ENCODE data around the gene FBXL7.

Gene FBXL7

GRCh38 chr5:15808577-15808976 lies 308.6 kb downstream of the FBXL7 start:
- TF ChIP-seq, protein P1, sequence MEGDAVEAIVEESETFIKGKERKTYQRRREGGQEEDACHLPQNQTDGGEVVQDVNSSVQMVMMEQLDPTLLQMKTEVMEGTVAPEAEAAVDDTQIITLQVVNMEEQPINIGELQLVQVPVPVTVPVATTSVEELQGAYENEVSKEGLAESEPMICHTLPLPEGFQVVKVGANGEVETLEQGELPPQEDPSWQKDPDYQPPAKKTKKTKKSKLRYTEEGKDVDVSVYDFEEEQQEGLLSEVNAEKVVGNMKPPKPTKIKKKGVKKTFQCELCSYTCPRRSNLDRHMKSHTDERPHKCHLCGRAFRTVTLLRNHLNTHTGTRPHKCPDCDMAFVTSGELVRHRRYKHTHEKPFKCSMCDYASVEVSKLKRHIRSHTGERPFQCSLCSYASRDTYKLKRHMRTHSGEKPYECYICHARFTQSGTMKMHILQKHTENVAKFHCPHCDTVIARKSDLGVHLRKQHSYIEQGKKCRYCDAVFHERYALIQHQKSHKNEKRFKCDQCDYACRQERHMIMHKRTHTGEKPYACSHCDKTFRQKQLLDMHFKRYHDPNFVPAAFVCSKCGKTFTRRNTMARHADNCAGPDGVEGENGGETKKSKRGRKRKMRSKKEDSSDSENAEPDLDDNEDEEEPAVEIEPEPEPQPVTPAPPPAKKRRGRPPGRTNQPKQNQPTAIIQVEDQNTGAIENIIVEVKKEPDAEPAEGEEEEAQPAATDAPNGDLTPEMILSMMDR (IDR thresholded peaks at IDR 0.05; ENCODE audit: control insufficient read depth, insufficient read depth, low read depth, low read length, missing control alignments): no peak
- H3K4me3 ChIP-seq (ENCODE audit: control insufficient read depth, low read depth, low read length): no peak overlapping the region
- no peak for DNase-seq (ENCODE audit: low read depth)

DNA sequence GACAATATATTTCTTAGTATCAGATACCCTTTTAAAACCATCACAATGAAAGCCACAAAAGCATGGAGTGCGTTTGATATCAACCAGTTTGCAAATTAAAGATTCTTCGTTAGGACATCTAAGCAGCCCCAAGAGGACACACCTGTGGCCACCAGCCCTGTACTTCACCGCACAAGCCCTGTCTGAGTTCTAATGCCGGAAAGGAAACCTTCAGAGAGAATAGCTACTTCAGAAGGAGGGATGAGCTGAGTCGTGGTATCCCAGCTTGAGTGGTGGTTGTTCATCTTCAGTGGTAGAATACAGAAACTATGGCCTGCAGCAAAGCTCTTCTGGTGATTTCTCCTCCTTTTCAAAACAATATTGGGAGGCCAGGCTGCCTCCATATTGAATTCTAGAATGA lies 319.6 kb downstream of the FBXL7 start:
- DNase-seq (ENCODE audit: low read depth): no peak
- TF ChIP-seq, protein P1 (IDR thresholded peaks at IDR 0.05; ENCODE audit: control insufficient read depth, insufficient read depth, low read depth, low read length, missing control alignments): no peak
- no peak overlapping the region for H3K4me3 ChIP-seq (ENCODE audit: control insufficient read depth, low read depth, low read length)

GRCh38 chr5:15821506-15821905 lies 321.5 kb downstream of the FBXL7 start:
- TF ChIP-seq, protein P1 (IDR thresholded peaks at IDR 0.05; ENCODE audit: control insufficient read depth, insufficient read depth, low read depth, low read length, missing control alignments): no peak
- DNase-seq (ENCODE audit: low read depth): no peak
- no peak overlapping the region for H3K4me3 ChIP-seq (ENCODE audit: control insufficient read depth, low read depth, low read length)

DNA sequence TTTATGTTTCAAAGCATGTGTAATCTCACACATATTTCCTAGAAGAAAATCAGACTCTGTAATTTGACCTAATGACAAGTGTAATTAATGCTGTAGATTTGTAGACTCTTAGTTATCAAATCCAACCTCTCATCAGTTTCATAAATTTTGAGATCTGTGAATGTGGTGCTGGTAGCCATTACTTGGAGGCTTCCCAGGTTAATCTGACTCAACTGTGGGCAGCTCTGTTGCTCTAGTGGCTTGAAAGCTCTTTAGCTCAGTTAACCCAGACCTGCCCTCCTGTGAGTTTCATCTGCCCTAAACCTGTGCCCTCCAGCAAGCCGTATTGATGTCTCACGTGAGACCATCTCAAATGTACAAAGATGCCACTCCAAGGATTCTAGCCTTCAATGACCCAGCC lies 323.4 kb downstream of the FBXL7 start:
- TF ChIP-seq, protein P1 (IDR thresholded peaks at IDR 0.05; ENCODE audit: control insufficient read depth, insufficient read depth, low read depth, low read length, missing control alignments): no peak
- no peak overlapping the region for H3K4me3 ChIP-seq (ENCODE audit: control insufficient read depth, low read depth, low read length)
- DNase-seq (ENCODE audit: low read depth): no peak

DNA sequence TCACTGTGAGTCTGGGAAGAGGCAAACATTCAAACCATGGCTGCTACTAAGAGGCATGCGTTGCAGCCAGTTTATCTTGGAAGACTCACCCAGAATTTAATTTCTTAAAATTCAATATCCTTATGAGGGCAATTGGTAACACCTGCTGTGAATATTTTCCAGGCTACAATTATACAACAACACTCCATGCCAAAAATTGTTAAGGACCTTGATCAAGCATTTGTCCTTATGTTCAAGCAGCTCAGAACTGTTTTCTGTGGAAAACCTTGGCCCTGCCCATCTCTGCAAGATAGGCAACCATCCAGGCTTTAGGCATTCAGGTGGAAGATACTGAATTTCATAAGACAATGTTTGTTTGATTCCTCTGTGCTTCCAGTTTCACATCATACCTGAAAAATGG lies 327.8 kb downstream of the FBXL7 start:
- TF ChIP-seq, protein P1 (IDR thresholded peaks at IDR 0.05; ENCODE audit: control insufficient read depth, insufficient read depth, low read depth, low read length, missing control alignments): no peak
- DNase-seq (ENCODE audit: low read depth): no peak
- no peak overlapping the region for H3K4me3 ChIP-seq (ENCODE audit: control insufficient read depth, low read depth, low read length)

DNA sequence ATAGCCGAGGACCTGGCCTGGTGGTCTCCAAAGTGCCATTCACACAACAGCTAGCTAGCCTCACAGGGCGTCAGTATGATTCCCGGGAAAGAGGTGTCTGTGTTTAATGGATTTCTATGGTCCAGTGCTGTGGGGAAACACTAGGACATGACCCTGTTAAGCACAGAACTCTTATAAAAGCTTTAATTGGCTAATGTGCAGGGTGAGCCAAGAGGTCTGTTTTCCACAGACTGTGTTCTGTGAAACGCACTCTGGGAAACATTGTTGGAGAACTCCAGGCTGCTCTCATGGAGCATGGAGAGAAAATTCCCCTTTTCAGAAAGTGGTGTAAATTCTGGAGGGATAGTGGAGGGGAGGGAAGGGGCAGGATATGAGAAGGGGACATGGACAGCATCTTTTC lies 331.4 kb downstream of the FBXL7 start:
- no peak for DNase-seq (ENCODE audit: low read depth)
- TF ChIP-seq, protein P1 (IDR thresholded peaks at IDR 0.05; ENCODE audit: control insufficient read depth, insufficient read depth, low read depth, low read length, missing control alignments): no peak
- no peak overlapping the region for H3K4me3 ChIP-seq (ENCODE audit: control insufficient read depth, low read depth, low read length)

DNA sequence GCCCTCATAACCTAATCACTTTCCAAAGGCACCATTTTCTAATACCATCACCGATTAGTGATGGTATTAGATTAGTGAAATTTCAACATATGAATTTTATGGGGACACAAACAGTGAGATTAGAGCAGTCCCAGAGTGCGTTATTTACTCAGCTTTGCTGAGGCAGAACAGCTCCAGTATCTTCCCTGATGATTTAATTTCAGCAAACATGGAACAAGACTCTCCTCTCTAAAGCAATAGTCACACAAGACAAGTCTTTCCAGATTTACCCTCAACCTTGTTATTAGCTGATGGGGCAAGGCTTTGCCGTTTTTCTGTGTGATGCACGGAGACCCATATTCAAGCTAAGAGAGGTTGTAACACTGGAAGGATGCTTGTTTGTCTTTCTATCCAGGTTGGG lies 333.4 kb downstream of the FBXL7 start:
- no peak for DNase-seq (ENCODE audit: low read depth)
- H3K4me3 ChIP-seq (ENCODE audit: control insufficient read depth, low read depth, low read length): no peak overlapping the region
- TF ChIP-seq, protein P1 (IDR thresholded peaks at IDR 0.05; ENCODE audit: control insufficient read depth, insufficient read depth, low read depth, low read length, missing control alignments): no peak

Data from AG09309 (cell line).